ENCODE measurements around the gene UPK3BL1.
"Not testable (repeated sequence)": the region's sequence is repeated elsewhere in the genome, so short reads cannot be mapped to it uniquely, and the experiment has no call there.

UPK3BL1 gene

GRCh38 chr7:102642691-102643090 is at the start of gene UPK3BL1:
UPK3BL1 (minus strand) TSS chr7:102642791; CDS start chr7:102642741, 50 bp downstream.
- H3K9me3 Mint-ChIP-seq; H3K36me3 Mint-ChIP-seq (ENCODE audit: low read depth); H3K27ac Mint-ChIP-seq; DNase-seq (ENCODE audit: low spot score); H3K4me1 Mint-ChIP-seq (ENCODE audit: low read depth); H3K4me3 Mint-ChIP-seq; H3K27me3 Mint-ChIP-seq (ENCODE audit: low read depth): not testable (repeated sequence)

GRCh38 chr7:102690602-102691001 is 48.0 kb upstream of the UPK3BL1 start:
- H3K9me3 Mint-ChIP-seq; H3K27me3 Mint-ChIP-seq (ENCODE audit: low read depth); H3K27ac Mint-ChIP-seq; H3K36me3 Mint-ChIP-seq (ENCODE audit: low read depth); H3K4me3 Mint-ChIP-seq; H3K4me1 Mint-ChIP-seq (ENCODE audit: low read depth); DNase-seq (ENCODE audit: low spot score): not testable (repeated sequence)

GRCh38 chr7:102689436-102690282 is 47.1 kb upstream of the UPK3BL1 start:
- not testable (repeated sequence) for DNase-seq (ENCODE audit: low spot score); H3K4me3 Mint-ChIP-seq; H3K27me3 Mint-ChIP-seq (ENCODE audit: low read depth); H3K27ac Mint-ChIP-seq; H3K4me1 Mint-ChIP-seq (ENCODE audit: low read depth); H3K9me3 Mint-ChIP-seq; H3K36me3 Mint-ChIP-seq (ENCODE audit: low read depth)

DNA sequence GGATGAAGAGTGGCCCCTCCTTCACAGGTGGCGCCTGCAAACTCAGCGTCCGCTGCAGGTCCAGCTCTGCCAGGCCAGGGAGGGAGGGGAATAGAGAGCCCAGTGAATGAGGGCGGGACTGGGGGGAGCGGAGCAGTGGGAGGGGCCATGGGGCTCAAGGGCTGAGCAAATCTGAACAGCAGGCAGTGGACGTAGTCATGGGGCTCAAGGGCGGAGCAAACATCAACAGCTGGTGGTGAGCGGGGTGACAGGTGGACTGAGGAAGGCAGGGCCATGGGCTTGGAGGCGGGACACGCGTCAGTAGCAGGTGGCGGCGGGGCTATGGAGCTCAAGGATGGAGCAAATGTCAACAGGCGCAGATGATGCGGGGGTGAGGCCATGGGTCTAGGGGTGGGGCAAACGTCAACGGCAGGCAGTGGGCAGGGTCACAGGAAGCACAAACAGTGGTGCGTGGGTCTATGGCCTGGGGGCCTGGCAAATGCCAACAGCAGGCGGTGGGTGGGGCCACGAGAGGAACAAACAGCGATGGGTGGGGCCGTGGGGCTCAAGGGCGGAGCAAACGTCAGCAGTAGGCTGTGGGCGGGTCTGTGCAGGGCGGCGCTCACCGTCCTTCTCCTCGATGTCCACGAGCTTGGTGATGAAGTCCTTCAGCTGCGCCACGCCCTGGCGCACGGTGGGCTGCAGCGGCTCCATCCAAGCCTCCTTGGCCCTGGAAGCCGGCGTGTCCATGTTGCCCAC is 45.9 kb upstream of the UPK3BL1 start:
- H3K4me3 Mint-ChIP-seq; H3K9me3 Mint-ChIP-seq; DNase-seq (ENCODE audit: low spot score); H3K27me3 Mint-ChIP-seq (ENCODE audit: low read depth); H3K4me1 Mint-ChIP-seq (ENCODE audit: low read depth); H3K27ac Mint-ChIP-seq; H3K36me3 Mint-ChIP-seq (ENCODE audit: low read depth): not testable (repeated sequence)

- H3K27me3 Mint-ChIP-seq (ENCODE audit: low read depth); DNase-seq (ENCODE audit: low spot score); H3K27ac Mint-ChIP-seq; H3K9me3 Mint-ChIP-seq; H3K36me3 Mint-ChIP-seq (ENCODE audit: low read depth); H3K4me3 Mint-ChIP-seq; H3K4me1 Mint-ChIP-seq (ENCODE audit: low read depth): not testable (repeated sequence)
Observed at GRCh38 chr7:102682560-102682959, 40.0 kb upstream of the UPK3BL1 start.

DNA sequence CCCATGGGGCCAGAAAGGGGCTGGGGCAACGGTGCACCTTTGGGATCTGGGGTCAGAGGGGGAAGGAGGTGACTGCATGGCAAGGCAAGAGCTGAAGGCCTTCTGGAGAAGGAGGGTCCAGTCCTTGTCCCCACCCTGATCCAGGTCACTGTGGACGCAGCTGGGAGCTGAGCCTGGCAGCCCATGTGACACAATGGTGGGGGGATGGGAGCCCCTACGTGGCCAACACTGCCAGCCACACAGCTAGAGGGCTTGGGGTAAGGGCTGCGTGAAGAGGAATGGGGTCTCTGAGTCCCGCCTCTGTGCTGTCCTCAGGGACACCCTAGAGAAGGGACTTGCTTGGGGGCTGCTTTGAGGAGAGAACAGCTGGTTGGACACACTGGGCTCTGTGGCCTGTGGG is 38.2 kb upstream of the UPK3BL1 start:
- H3K4me1 Mint-ChIP-seq (ENCODE audit: low read depth); H3K36me3 Mint-ChIP-seq (ENCODE audit: low read depth); H3K9me3 Mint-ChIP-seq; H3K27ac Mint-ChIP-seq; H3K4me3 Mint-ChIP-seq; DNase-seq (ENCODE audit: low spot score); H3K27me3 Mint-ChIP-seq (ENCODE audit: low read depth): not testable (repeated sequence)

DNA sequence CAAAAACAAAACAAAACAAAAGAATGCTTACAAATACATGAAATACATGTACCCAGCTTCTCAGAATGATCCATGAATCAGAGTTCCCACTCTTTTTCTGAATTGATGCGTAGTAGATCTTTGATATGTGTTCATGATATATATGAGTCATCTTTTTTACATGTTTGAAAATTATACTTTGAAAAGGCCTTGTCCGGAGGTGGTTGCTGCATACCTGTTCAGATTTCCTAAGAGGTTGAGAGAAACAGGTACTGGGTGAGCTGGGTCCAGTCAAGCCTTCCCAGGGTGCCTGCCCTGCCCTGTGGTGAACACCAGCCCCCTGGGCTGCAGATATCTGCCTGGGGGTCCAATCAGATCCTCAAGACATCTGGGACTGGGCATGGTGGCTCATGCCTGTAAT is 33.0 kb upstream of the UPK3BL1 start:
- not testable (repeated sequence) for H3K4me3 Mint-ChIP-seq; H3K4me1 Mint-ChIP-seq (ENCODE audit: low read depth); H3K36me3 Mint-ChIP-seq (ENCODE audit: low read depth); H3K27me3 Mint-ChIP-seq (ENCODE audit: low read depth); H3K9me3 Mint-ChIP-seq; H3K27ac Mint-ChIP-seq
- peak; percentile 33 for DNase-seq (ENCODE audit: low spot score)

DNA sequence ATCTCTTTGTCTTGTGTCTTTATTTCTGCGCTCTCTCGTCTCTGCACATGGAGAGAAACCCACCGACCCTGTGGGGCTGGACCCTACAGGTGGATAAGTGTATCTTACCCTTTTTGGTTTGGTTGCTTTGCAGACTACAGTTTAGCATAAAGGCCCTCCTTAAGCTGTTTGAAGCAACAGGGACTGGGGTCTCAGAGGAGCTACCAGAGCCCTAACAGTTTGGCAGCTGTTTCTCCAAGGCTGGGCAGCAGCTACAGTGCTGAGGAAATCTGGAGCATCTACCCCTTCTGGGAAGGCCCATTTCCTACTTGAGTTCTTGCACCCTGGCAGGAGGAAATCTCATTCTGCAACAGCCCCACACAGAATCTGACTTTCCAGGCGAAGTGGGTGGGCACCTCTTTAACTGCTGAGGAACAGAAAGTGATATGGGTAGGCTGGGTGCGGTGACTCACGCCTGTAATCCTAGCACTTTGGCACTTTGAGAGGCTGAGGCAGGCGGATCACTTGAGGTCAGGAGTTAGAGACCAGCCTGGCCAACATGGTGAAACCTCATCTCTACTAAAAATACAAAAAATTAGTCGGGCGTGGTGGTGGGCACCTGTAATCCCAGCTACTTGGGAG is 31.0 kb upstream of the UPK3BL1 start:
- not testable (repeated sequence) for H3K4me1 Mint-ChIP-seq (ENCODE audit: low read depth)

GRCh38 chr7:102671956-102672307 is 29.3 kb upstream of the UPK3BL1 start:
- H3K4me3 Mint-ChIP-seq; DNase-seq (ENCODE audit: low spot score); H3K36me3 Mint-ChIP-seq (ENCODE audit: low read depth); H3K27ac Mint-ChIP-seq; H3K4me1 Mint-ChIP-seq (ENCODE audit: low read depth); H3K9me3 Mint-ChIP-seq; H3K27me3 Mint-ChIP-seq (ENCODE audit: low read depth): not testable (repeated sequence)

More for the DNA sequence above, 31.0 kb upstream of the UPK3BL1 start:
- not testable (repeated sequence) for H3K4me3 Mint-ChIP-seq; H3K36me3 Mint-ChIP-seq (ENCODE audit: low read depth); H3K27ac Mint-ChIP-seq; DNase-seq (ENCODE audit: low spot score); H3K9me3 Mint-ChIP-seq; H3K27me3 Mint-ChIP-seq (ENCODE audit: low read depth)

DNA sequence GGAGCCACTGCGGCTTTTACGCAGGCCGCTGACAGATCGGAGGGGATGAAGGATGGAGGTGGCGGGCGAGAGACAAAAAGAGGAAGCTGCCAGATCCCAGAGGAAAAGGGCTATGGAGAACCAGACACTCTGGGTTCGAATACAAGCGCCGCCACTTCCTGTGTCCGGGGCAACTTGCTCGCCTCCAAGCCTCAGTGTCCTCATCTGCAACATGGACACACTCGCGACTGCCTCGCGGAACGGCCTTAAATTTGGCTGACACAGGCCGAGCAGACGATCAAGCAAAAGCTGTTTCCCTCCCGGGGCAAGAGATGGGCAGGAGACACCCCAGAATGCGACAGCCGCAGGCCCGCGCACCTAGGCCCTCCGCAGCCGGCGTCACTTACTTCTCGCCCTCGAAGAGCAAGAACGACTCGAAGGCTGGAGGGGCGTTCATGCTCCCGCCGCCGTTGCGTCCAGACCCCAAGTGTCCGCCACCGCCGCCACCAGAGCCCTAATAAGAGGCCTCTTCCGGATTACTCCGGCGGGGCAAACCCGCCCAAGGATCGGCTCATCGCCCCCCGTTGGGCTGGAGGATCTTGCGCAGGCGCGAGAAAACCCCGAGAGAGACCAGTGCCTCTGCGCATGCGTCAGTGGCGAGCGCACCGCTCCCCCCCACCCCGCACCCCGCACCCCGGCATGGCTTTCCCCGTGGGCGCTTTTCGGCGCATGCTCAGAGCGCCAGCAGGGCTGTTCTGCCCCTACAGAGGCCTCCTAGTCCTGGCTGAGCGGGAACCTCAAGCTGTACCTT is 28.8 kb upstream of the UPK3BL1 start, which contains the start of gene POLR2J2:
TSS of gene POLR2J2 (minus strand) at position 498 of the 790 bp plus-strand sequence. CDS start at position 436, 62 bp downstream.
- not testable (repeated sequence) for H3K36me3 Mint-ChIP-seq (ENCODE audit: low read depth); H3K27ac Mint-ChIP-seq

DNA sequence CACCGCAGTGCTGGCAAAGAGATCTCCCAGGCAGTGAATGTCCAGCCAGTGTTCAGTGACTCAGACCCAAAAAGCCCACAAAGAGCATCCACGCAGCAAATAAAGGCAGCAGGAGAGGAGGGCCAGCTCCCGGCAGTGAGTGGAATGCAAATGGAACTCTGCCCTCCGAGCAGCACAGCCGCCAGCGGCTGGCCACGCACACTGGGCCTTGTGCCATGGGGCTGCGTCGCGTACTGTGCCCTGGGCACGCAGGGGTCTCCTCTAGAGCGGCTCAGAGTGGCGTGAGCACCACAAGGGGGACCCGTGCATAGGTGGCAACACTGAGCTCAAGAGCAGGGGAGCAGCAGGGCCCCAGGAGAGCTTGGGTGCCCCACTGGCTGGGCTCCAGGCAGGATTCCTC is 24.9 kb upstream of the UPK3BL1 start:
- DNase-seq (ENCODE audit: low spot score); H3K27me3 Mint-ChIP-seq (ENCODE audit: low read depth); H3K4me1 Mint-ChIP-seq (ENCODE audit: low read depth); H3K9me3 Mint-ChIP-seq; H3K4me3 Mint-ChIP-seq; H3K27ac Mint-ChIP-seq; H3K36me3 Mint-ChIP-seq (ENCODE audit: low read depth): not testable (repeated sequence)

More for the DNA sequence above, 28.8 kb upstream of the UPK3BL1 start, which contains the start of gene POLR2J2:
- DNase-seq (ENCODE audit: low spot score), result peak; percentile 22
- H3K27me3 Mint-ChIP-seq (ENCODE audit: low read depth); H3K9me3 Mint-ChIP-seq; H3K4me1 Mint-ChIP-seq (ENCODE audit: low read depth): not testable (repeated sequence)
- H3K4me3 Mint-ChIP-seq, result peak within 1 kb of the TSS; percentile 26

DNA sequence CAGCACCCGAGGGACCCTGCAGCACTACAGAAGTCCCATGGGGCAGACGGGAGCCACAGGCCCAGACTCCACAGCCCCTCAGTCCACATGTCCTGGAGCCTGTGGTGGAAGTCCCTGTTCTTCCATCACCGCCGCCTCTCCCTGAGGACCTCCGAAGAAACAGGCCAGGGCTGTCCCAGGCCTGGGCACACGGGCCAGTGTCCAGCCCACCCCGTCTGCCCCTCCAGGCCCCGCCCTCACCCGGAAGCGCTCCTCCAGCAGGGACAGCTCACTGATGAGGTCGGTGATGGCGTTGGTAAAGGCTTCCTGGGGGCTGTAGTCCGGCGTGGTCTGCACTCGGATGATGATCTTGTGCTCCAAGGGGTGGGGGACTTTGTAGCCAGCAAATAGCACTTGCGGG is 24.3 kb upstream of the UPK3BL1 start:
- DNase-seq (ENCODE audit: low spot score); H3K27ac Mint-ChIP-seq; H3K36me3 Mint-ChIP-seq (ENCODE audit: low read depth); H3K4me3 Mint-ChIP-seq; H3K4me1 Mint-ChIP-seq (ENCODE audit: low read depth); H3K9me3 Mint-ChIP-seq; H3K27me3 Mint-ChIP-seq (ENCODE audit: low read depth): not testable (repeated sequence)

DNA sequence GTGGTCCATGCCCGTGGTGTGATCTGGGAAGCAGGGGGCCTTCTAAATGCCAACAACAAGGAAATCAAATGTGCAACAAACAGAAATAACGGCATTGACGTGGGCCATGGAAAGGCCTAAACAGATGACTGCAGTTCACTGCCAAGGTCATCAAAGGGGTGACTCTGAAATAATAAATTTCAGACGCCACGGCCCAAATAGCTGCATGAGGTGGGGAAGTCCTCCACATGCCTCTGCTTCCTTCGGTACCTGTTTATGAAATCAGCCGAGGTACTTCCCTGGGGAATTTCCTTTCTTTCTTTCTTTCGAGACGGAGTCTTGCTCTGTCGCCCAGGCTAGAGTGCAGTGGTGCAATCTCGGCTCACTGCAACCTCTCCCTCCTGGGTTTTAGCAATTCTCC is 22.2 kb upstream of the UPK3BL1 start:
- not testable (repeated sequence) for H3K4me1 Mint-ChIP-seq (ENCODE audit: low read depth)

GRCh38 chr7:102649924-102650323 is 7.3 kb upstream of the UPK3BL1 start, which contains the start of gene SPDYE2B:
SPDYE2B (plus strand) TSS chr7:102650319; CDS start chr7:102652349, 2,030 bp downstream.
- H3K27ac Mint-ChIP-seq, H3K9me3 Mint-ChIP-seq: not testable (repeated sequence)

More for the DNA sequence above, 22.2 kb upstream of the UPK3BL1 start:
- not testable (repeated sequence) for H3K9me3 Mint-ChIP-seq; H3K27me3 Mint-ChIP-seq (ENCODE audit: low read depth); H3K36me3 Mint-ChIP-seq (ENCODE audit: low read depth); H3K27ac Mint-ChIP-seq; H3K4me3 Mint-ChIP-seq; DNase-seq (ENCODE audit: low spot score)

More at GRCh38 chr7:102649924-102650323, 7.3 kb upstream of the UPK3BL1 start, which contains the start of gene SPDYE2B:
- H3K36me3 Mint-ChIP-seq (ENCODE audit: low read depth); DNase-seq (ENCODE audit: low spot score); H3K27me3 Mint-ChIP-seq (ENCODE audit: low read depth); H3K4me1 Mint-ChIP-seq (ENCODE audit: low read depth); H3K4me3 Mint-ChIP-seq: not testable (repeated sequence)
